Measurements from ENCODE around the gene STN1. TPM values are rescaled to one million over a fixed set of nuclear protein-coding genes. Genes with fewer than 3 reads are reported as not detected.
A peak's percentile ranks its signal among the peaks of the same experiment; 100 is the strongest.

Gene STN1
- total and polyA plus RNA-seq, 10 of the 15 experiments (the other 5 are each of a cell fraction or from before 2014, with no cell fraction given), result 22.2 to 31.8 (median 28.5) TPM

- no peak overlapping the region for H2AFZ ChIP-seq (ENCODE audit: control insufficient read depth, low read depth, low read length)
- H3K27ac ChIP-seq (ENCODE audit: control insufficient read depth, insufficient read depth), result no peak overlapping the region
- ChIA-PET POLR2A (no interaction called here), RAD21 (ENCODE audit: unreplicated experiment) (no interaction called here), CTCF (interaction anchor here (1.6 kb wide), 2 partner anchors 14 to 21 kb away, joined by 3 to 4 read pairs; no protein-coding TSS in a partner anchor), SMC1A (ENCODE audit: uncharacterized antibody, unreplicated experiment) (interaction anchor here (1.2 kb wide), 1 partner anchor 104 kb away, joined by 3 read pairs; no protein-coding TSS in a partner anchor)
- FAIRE-seq (no peak), DNase-seq (ENCODE audit: low read depth, low spot score) (no peak), ATAC-seq (peak; percentile 64)
- H4K20me1 ChIP-seq (ENCODE audit: control insufficient read depth, insufficient read depth), result no peaks in the 10 kb centered on the region
- H3K27me3 ChIP-seq (replicated peaks in 1 of 2; ENCODE audit: control insufficient read depth in 2 of 2, insufficient read depth in 2 of 2, low read length in 1 of 2), result no peaks in the 10 kb centered on the region
- no TSS peak for BruUV-seq (replicated peaks)
- in situ Hi-C loops (cut with MboI), result no loop called here
- no peak overlapping the region for H3K9ac ChIP-seq (ENCODE audit: control insufficient read depth, insufficient read depth, low read length)
- intact Hi-C loops (cut with micrococcal nuclease; ENCODE audit: unreplicated experiment), result no loop called here
- H3K9me3 ChIP-seq (replicated peaks; ENCODE audit: control insufficient read depth, insufficient read depth, low read length), result no peaks in the 10 kb centered on the region; the same call in 2 of the 3 replicates
- no peaks in the 10 kb centered on the region for H3K36me3 ChIP-seq (ENCODE audit: control insufficient read depth in 2 of 2, insufficient read depth in 2 of 2, low read length in 1 of 2)
- no peak overlapping the region for H3K4me3 ChIP-seq
- TF ChIP-seq ETV6 (conservative IDR thresholded peaks at IDR 0.05 in 1 of 2, IDR thresholded peaks at IDR 0.05 in 1 of 2; ENCODE audit: borderline replicate concordance in 1 of 2, low read depth in 1 of 2) (no peak), PKNOX1 (IDR thresholded peaks at IDR 0.05) (no peak), ZNF592 (IDR thresholded peaks at IDR 0.05) (no peak), SRF (IDR thresholded peaks at IDR 0.05; ENCODE audit: low read depth in 2 of 2, low read length in 2 of 2) (no peak), EGR1 (IDR thresholded peaks at IDR 0.05; ENCODE audit: borderline replicate concordance in 1 of 2, low read depth in 2 of 2, low read length in 2 of 2) (no peak), JUNB (IDR thresholded peaks at IDR 0.05) (no peak), JUND (IDR thresholded peaks at IDR 0.05; ENCODE audit: low read depth, low read length) (no peak), EP300 (IDR thresholded peaks at IDR 0.05; ENCODE audit: borderline replicate concordance in 1 of 2, control insufficient read depth in 1 of 2, low read depth in 2 of 2, low read length in 2 of 2) (no peak)
- TF ChIP-seq, protein P1, sequence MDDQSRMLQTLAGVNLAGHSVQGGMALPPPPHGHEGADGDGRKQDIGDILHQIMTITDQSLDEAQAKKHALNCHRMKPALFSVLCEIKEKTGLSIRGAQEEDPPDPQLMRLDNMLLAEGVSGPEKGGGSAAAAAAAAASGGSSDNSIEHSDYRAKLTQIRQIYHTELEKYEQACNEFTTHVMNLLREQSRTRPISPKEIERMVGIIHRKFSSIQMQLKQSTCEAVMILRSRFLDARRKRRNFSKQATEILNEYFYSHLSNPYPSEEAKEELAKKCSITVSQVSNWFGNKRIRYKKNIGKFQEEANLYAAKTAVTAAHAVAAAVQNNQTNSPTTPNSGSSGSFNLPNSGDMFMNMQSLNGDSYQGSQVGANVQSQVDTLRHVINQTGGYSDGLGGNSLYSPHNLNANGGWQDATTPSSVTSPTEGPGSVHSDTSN (IDR thresholded peaks at IDR 0.05; ENCODE audit: insufficient replicate concordance, low read depth, low read length), result no peak
- TF ChIP-seq, protein P2, sequence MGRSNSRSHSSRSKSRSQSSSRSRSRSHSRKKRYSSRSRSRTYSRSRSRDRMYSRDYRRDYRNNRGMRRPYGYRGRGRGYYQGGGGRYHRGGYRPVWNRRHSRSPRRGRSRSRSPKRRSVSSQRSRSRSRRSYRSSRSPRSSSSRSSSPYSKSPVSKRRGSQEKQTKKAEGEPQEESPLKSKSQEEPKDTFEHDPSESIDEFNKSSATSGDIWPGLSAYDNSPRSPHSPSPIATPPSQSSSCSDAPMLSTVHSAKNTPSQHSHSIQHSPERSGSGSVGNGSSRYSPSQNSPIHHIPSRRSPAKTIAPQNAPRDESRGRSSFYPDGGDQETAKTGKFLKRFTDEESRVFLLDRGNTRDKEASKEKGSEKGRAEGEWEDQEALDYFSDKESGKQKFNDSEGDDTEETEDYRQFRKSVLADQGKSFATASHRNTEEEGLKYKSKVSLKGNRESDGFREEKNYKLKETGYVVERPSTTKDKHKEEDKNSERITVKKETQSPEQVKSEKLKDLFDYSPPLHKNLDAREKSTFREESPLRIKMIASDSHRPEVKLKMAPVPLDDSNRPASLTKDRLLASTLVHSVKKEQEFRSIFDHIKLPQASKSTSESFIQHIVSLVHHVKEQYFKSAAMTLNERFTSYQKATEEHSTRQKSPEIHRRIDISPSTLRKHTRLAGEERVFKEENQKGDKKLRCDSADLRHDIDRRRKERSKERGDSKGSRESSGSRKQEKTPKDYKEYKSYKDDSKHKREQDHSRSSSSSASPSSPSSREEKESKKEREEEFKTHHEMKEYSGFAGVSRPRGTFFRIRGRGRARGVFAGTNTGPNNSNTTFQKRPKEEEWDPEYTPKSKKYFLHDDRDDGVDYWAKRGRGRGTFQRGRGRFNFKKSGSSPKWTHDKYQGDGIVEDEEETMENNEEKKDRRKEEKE (IDR thresholded peaks at IDR 0.05), result no peak
- H3K4me2 ChIP-seq (ENCODE audit: control insufficient read depth, insufficient read depth), result no peak overlapping the region
- 10% methylated on average over 10 of the region's 10 CpGs for WGBS (ENCODE audit: insufficient coverage, insufficient replicate concordance, low lambda C conversion rate, missing lambda C conversion rate)
- no peaks in the 10 kb centered on the region for H3K79me2 ChIP-seq (ENCODE audit: control insufficient read depth, insufficient read depth, low read length)
- no peaks in the 10 kb centered on the region for H3K4me1 ChIP-seq (ENCODE audit: control insufficient read depth, insufficient read depth, low read length)
These were observed 80.5 kb downstream of the STN1 start for GRCh38 chr10:103837370-103838069.

Measured in GM12878 (cell line).